ENCODE data around the gene RBM45.

Gene RBM45

DNA sequence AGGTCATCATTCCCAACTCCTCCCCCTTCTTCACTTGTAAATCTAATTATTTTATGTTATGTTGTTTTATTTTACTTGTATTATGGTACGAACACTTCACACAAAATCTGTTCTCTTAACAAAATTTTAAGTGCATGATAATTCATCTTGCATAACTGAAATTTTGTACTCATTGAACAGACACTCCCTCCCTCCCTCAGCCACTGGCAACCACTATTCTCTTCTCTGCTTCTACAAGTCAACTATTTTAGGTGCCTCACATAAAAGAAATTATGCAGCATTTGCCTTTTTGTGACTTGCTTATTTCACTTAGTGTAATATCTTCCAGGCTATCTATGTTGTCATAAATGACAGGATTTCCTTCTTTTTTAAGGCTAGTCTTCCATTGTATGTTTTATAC is 51.7 kb downstream of the RBM45 start:
- DNase-seq, result no peak

DNA sequence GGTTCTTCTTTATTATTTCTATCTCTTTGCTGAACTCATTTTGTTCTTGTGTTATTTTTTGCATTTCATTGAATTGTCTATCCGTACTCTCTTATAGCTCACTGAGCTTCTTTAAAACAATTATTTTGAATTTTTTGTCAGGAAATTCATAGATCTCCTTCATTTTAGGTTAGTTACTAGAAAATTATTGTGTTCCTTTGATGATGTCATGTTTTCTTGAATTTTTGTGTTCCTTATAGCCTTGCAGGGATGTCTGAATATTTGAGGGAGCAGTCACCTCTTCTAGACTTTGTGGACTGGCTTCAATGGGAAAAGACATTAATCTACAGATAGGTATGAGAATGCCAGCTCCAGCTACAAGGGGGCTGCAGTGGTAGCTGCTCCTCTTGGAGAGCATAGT is 61.4 kb downstream of the RBM45 start:
- DNase-seq, result no peak

DNA sequence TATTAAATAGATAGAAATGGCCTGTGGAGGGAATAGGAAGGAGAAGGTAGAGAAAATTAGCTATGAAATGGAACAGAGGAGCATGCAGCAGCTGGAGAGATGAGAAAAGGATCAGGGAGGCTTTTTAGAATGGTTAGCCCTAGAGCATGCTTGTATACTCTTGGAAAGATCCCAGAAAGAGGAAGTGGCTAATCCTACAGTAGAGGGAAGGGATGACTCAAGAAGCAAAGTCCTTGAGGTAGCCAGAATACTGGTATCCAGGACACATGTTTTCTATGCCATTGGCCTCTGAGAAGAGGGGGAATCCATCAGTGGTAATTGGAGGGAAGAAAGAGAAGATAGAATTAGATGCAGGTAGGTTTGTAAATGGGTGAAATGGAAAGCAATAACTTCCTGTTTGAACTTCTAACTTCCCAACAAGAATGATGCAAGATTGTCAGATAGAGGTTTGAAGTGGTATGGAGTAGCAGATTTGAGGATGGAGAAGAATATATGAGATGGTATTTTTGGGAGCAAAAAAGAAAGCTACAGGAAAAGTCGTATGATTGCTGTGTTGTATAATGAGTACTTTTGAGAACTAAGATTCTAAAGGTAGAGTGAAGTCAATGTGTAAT is 64.9 kb downstream of the RBM45 start:
- no peak for DNase-seq

Data from activated CD4-positive, alpha-beta T cell treated with anti-CD3 and anti-CD28 coated beads, Interleukin-2, amount 50 U/mL, for 1 hour (primary cell).